Measurements from ENCODE around the gene MRPL51. TPM values are rescaled to one million over a fixed set of nuclear protein-coding genes. Genes with fewer than 3 reads are reported as not detected.
"Not testable (repeated sequence)": the region's sequence is repeated elsewhere in the genome, so short reads cannot be mapped to it uniquely, and the experiment has no call there.

The MRPL51 gene
- total RNA-seq, 1 donor from 2014 or later = 170 TPM

- H3K4me3 Mint-ChIP-seq (ENCODE audit: unreplicated experiment) = peak within 1 kb of the TSS; percentile 86
- H3K27ac Mint-ChIP-seq (ENCODE audit: unreplicated experiment) = peak within 1 kb of the TSS; percentile 92
- no peak for TF ChIP-seq CTCF (IDR thresholded peaks at IDR 0.05)
Measured at GRCh38 chr12:6470375-6471163, 22.5 kb downstream of the MRPL51 start, which contains the start of gene VAMP1. Gene VAMP1, minus strand, starts transcription at chr12:6470677. Its CDS starts 146 bp downstream, at chr12:6470531.

GRCh38 chr12:6469609-6470374 lies 23.3 kb downstream of the MRPL51 start:
- Mint-ChIP-seq H3K4me1 (ENCODE audit: low read depth) (peaks cover 26% of the 10 kb centered on the region), H3K4me3 (ENCODE audit: unreplicated experiment) (peak overlapping the region; percentile 86), H3K36me3 (ENCODE audit: low read depth) (peaks cover 2% of the 10 kb centered on the region), H3K27me3 (ENCODE audit: low read depth) (no peaks in the 10 kb centered on the region), H3K27ac (ENCODE audit: unreplicated experiment) (no peak overlapping the region), H3K9me3 (ENCODE audit: low read depth) (no peaks in the 10 kb centered on the region)
- TF ChIP-seq CTCF (IDR thresholded peaks at IDR 0.05) = no peak
- DNase-seq (ENCODE audit: low spot score) = no peak

More at GRCh38 chr12:6470375-6471163, 22.5 kb downstream of the MRPL51 start, which contains the start of gene VAMP1:
- Mint-ChIP-seq H3K36me3 (ENCODE audit: low read depth) (peaks cover 1% of the 10 kb centered on the region), H3K4me1 (ENCODE audit: low read depth) (peaks cover 26% of the 10 kb centered on the region), H3K9me3 (ENCODE audit: low read depth) (no peaks in the 10 kb centered on the region), H3K27me3 (ENCODE audit: low read depth) (no peaks in the 10 kb centered on the region)
- DNase-seq (ENCODE audit: low spot score) = peak; percentile 99

- H3K36me3 Mint-ChIP-seq (ENCODE audit: low read depth) = peaks cover 9% of the 10 kb centered on the region
- H3K27me3 Mint-ChIP-seq (ENCODE audit: low read depth) = no peaks in the 10 kb centered on the region
- TF ChIP-seq CTCF (IDR thresholded peaks at IDR 0.05) = no peak
- no peak overlapping the region for H3K27ac Mint-ChIP-seq (ENCODE audit: unreplicated experiment)
- H3K4me3 Mint-ChIP-seq (ENCODE audit: unreplicated experiment) = no peak overlapping the region
- peaks cover 26% of the 10 kb centered on the region for H3K4me1 Mint-ChIP-seq (ENCODE audit: low read depth)
- DNase-seq (ENCODE audit: low spot score) = no peak
- H3K9me3 Mint-ChIP-seq (ENCODE audit: low read depth) = no peaks in the 10 kb centered on the region
Measured at GRCh38 chr12:6469092-6469491, 24.0 kb downstream of the MRPL51 start.

- Mint-ChIP-seq H3K4me3 (ENCODE audit: unreplicated experiment) (no peak overlapping the region), H3K27ac (ENCODE audit: unreplicated experiment) (no peak overlapping the region), H3K9me3 (ENCODE audit: low read depth) (no peaks in the 10 kb centered on the region), H3K27me3 (ENCODE audit: low read depth) (no peaks in the 10 kb centered on the region), H3K36me3 (ENCODE audit: low read depth) (peaks cover 11% of the 10 kb centered on the region), H3K4me1 (ENCODE audit: low read depth) (peaks cover 26% of the 10 kb centered on the region)
- DNase-seq (ENCODE audit: low spot score) = no peak
- no peak for TF ChIP-seq CTCF (IDR thresholded peaks at IDR 0.05)
Measured at GRCh38 chr12:6468283-6468575, 24.8 kb downstream of the MRPL51 start.

- H3K9me3 Mint-ChIP-seq (ENCODE audit: low read depth); H3K4me3 Mint-ChIP-seq (ENCODE audit: unreplicated experiment); DNase-seq (ENCODE audit: low spot score); H3K27me3 Mint-ChIP-seq (ENCODE audit: low read depth); H3K27ac Mint-ChIP-seq (ENCODE audit: unreplicated experiment): not testable (repeated sequence)
- Mint-ChIP-seq H3K36me3 (ENCODE audit: low read depth) (peaks cover 11% of the 10 kb centered on the region), H3K4me1 (ENCODE audit: low read depth) (peaks cover 26% of the 10 kb centered on the region)
Measured at GRCh38 chr12:6467571-6468282, 25.3 kb downstream of the MRPL51 start.

GRCh38 chr12:6466751-6467150 lies 26.3 kb downstream of the MRPL51 start:
- not testable (repeated sequence) for H3K27ac Mint-ChIP-seq (ENCODE audit: unreplicated experiment); H3K4me3 Mint-ChIP-seq (ENCODE audit: unreplicated experiment); H3K9me3 Mint-ChIP-seq (ENCODE audit: low read depth); DNase-seq (ENCODE audit: low spot score); H3K27me3 Mint-ChIP-seq (ENCODE audit: low read depth)
- peaks cover 26% of the 10 kb centered on the region for H3K4me1 Mint-ChIP-seq (ENCODE audit: low read depth)
- peaks cover 17% of the 10 kb centered on the region for H3K36me3 Mint-ChIP-seq (ENCODE audit: low read depth)

All from chondrocyte (in vitro differentiated cells).